ENCODE measurements around the gene SELENOO. TPM values are rescaled to one million over a fixed set of nuclear protein-coding genes. Genes with fewer than 3 reads are reported as not detected.

The SELENOO gene
- total RNA-seq, 2 experiments from 2014 or later: 30.0 to 35.6 TPM

GRCh38 chr22:50244420-50245213 lies 43.8 kb downstream of the SELENOO start, which contains the start of gene TUBGCP6:
Gene TUBGCP6, minus strand, starts transcription at chr22:50245023. Its CDS starts 564 bp downstream, at chr22:50244459.
- peaks cover 46% of the 10 kb centered on the region for H3K4me1 Mint-ChIP-seq
- CTCF ChIA-PET: interaction anchor here (0.8 to 3.8 kb wide), 16 partner anchors 8 to 330 kb away, joined by 3 to 22 read pairs (median 3); partner anchors contain the start of genes DENND6B and SCO2

GRCh38 chr22:50245214-50246072 lies 44.6 kb downstream of the SELENOO start:
- ATAC-seq: peak; percentile 4
- Mint-ChIP-seq H3K9me3 (ENCODE audit: low read depth) (no peaks in the 10 kb centered on the region), H3K4me3 (peak overlapping the region; percentile 90), H3K4me1 (peaks cover 53% of the 10 kb centered on the region), H3K27me3 (no peaks in the 10 kb centered on the region), H3K27ac (peak overlapping the region; percentile 99), H3K36me3 (peaks cover 10% of the 10 kb centered on the region)
- DNase-seq: no peak
- CTCF ChIA-PET: interaction anchor here (1.6 to 3.8 kb wide), 2 partner anchors 96 to 121 kb away, joined by 3 to 22 read pairs; no protein-coding TSS in a partner anchor

More at GRCh38 chr22:50244420-50245213, 43.8 kb downstream of the SELENOO start, which contains the start of gene TUBGCP6:
- ATAC-seq: peak; percentile 84
- Mint-ChIP-seq H3K4me3 (peak within 1 kb of the TSS; percentile 90), H3K36me3 (peaks cover 14% of the 10 kb centered on the region), H3K9me3 (ENCODE audit: low read depth) (no peaks in the 10 kb centered on the region), H3K27me3 (no peaks in the 10 kb centered on the region), H3K27ac (peak within 1 kb of the TSS; percentile 99)
- DNase-seq: peak; percentile 95

DNA sequence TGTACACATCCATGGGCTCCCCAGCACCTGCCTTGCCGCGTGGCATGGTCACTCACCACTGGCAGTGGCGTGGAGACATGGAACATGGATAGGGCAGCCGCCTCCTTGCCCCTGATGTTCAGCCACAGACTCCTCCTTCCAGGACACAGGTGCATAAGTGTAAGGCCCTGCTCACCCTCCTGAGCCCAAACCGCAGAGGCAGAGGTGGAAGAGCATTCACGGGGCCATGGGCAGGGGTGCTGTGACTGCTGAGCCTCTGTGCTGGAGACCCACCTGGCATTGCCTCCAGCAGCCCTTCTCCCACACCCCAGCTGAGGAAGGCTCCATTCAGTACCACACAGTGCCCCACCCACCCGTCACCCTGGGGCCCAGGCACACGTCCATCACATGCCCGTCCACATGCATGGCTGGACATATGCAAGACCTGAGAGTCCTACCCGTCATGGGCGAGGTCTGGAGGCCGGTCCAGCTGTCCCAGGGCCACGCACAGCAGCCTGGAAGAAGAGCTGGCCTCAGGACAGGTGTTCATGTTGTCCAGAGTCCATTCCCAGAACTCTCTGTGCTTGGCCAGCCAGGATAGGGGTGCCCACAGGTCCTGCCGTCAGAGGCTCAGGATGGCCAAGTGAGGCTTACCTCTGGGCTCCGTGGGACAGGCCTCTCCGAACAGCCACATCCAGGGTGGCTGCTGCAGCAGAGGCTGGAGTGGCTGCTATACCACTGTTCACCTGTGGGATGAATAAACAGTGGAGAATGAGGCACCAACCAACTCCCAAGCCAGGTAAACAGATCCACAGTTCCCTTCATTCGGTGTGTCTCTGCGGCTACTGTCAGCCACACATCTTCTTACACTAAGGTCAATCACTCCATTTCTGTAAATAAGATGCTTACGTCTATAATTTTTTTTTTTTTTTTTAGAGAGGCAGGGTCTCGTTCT lies 45.7 kb downstream of the SELENOO start:
- Mint-ChIP-seq H3K27me3 (no peaks in the 10 kb centered on the region), H3K36me3 (peaks cover 10% of the 10 kb centered on the region)
- no peak for ATAC-seq

DNA sequence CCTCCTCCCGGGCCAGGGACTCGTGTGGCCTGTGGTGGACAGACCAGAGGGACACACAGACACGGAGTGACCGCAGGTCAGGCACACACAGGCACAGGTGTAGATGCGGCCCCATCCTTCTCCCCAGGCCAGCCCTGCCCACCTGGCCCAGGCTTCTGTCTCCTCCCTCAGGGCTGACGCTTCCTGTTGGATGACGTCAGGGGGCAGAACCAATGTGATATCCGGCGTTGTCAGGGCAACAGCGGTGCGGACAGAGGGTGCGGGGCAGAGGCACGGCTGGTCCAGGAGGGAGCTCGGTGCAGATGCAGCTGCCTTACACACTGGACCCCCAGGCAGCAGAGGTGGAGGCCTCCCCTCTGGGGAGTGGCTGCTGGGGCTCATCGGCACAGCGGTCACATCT lies 46.9 kb downstream of the SELENOO start:
- Mint-ChIP-seq H3K36me3 (peaks cover 10% of the 10 kb centered on the region), H3K27ac (peak overlapping the region; percentile 71), H3K27me3 (no peaks in the 10 kb centered on the region), H3K4me3 (no peak overlapping the region), H3K9me3 (ENCODE audit: low read depth) (no peaks in the 10 kb centered on the region), H3K4me1 (peaks cover 37% of the 10 kb centered on the region)
- DNase-seq: peak; percentile 88
- CTCF ChIA-PET: interaction anchor here (1.2 to 1.6 kb wide), 2 partner anchors 8 to 278 kb away, joined by 3 read pairs; partner anchors contain the start of gene SCO2
- peak; percentile 11 for ATAC-seq

More for the DNA sequence above, 45.7 kb downstream of the SELENOO start:
- Mint-ChIP-seq H3K27ac (peak overlapping the region; percentile 67), H3K4me3 (peak overlapping the region; percentile 90), H3K4me1 (peaks cover 49% of the 10 kb centered on the region), H3K9me3 (ENCODE audit: low read depth) (no peaks in the 10 kb centered on the region)
- CTCF ChIA-PET: interaction anchor here (1.6 kb wide), 2 partner anchors 10 to 119 kb away, joined by 3 read pairs; no protein-coding TSS in a partner anchor
- DNase-seq: no peak

DNA sequence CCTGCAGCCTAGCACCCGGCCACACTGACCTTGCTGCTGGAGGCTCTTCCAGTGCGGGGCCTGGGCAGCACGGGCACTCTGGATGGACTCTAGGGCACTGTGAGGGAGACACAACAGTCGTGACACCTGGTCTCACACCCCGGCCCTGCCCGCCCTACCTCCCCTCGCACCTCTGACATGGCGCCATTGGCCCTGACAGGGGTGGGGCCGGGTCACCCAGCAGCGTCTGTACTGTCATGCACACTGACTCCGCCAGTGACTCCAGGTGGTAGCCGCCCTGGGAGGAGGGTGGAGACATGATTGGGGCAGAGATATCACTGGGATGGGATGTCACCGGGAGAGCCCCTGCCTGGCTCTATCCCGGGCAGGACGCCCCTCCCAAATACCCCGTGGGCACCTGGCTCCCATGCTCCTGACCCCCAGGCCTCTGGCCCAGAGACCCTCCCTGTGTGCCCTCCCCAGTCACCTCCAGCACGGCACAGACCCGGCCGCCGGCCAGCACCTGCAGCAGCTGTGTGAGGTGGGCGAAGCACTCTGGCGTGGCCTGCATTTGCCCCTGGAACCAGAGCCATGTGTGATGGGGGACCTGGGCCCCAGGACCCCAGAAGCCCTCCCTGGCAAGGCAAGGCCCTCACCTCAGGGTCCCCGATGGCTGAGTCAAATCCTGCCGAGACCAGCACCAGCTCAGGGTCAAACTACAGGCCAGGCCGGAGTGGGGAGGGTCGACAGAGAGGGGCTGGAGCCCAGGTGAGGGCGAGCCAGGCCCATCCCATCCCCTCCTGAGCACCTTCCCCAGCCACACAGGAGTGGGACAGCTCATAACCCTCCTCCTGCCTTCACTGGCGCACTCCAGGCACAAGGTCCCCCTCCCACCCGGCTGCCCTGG lies 47.6 kb downstream of the SELENOO start:
- H3K9me3 Mint-ChIP-seq (ENCODE audit: low read depth): no peaks in the 10 kb centered on the region
- H3K27ac Mint-ChIP-seq: peak overlapping the region; percentile 71
- H3K4me1 Mint-ChIP-seq: peaks cover 35% of the 10 kb centered on the region
- H3K27me3 Mint-ChIP-seq: no peaks in the 10 kb centered on the region
- no peak overlapping the region for H3K4me3 Mint-ChIP-seq
- ATAC-seq (no peak), DNase-seq (no peak)
- CTCF ChIA-PET: interaction anchor here (1.2 to 1.6 kb wide), 2 partner anchors 8 to 277 kb away, joined by 3 read pairs; partner anchors contain the start of gene SCO2
- H3K36me3 Mint-ChIP-seq: peaks cover 10% of the 10 kb centered on the region

DNA sequence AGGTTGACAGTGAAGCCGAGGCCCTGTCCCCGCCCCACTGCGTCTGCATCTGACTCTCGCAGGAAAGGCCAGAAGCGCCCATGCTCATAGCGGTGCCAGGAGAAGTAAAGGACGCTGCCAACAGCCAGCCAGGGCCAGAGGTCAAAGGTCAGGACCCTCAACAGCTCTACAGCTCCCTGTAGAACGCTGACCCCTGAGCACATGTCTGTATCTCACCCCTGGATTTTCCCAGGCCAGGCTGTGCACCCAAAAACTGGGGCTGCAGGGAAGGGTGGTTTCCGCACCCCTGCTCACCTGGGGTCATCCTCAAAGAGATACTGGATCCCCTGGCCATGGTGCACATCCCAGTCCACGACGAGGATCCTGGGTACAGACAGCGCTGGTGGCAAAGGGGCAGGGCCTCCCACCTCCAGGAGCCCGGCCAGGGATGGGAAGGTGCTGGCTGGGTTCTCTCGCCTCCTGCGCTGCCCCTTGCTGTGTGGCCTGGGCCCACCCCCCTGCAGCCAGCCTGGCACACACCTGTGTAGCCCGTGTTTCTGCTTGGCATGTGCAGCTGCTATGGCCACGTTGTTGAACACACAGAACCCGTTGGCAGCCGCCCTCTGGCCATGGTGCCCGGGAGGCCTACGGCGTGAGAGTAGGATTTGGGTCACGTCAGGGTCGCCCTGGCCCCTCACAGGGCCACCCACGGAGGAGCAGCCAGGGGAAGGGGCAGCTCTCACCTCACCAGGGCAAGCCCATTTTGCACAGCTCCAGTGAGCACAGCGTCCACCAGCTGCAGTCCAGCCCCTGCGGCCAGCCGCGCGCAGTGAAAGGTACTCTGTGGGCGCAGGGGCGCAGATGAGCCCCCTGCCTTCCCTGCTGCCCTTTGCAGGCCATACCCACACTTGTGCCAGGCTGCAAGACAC lies 48.8 kb downstream of the SELENOO start:
- Mint-ChIP-seq H3K36me3 (peaks cover 10% of the 10 kb centered on the region), H3K4me1 (peaks cover 30% of the 10 kb centered on the region), H3K27me3 (no peaks in the 10 kb centered on the region), H3K9me3 (ENCODE audit: low read depth) (no peaks in the 10 kb centered on the region), H3K27ac (peak overlapping the region; percentile 85), H3K4me3 (peak overlapping the region; percentile 84)
- no peak for ATAC-seq
- CTCF ChIA-PET: interaction anchor here (1.6 to 3.3 kb wide), 7 partner anchors 11 to 371 kb away, joined by 5 to 20 read pairs (median 13); partner anchors contain the start of genes DENND6B and SCO2
- no peak for DNase-seq

DNA sequence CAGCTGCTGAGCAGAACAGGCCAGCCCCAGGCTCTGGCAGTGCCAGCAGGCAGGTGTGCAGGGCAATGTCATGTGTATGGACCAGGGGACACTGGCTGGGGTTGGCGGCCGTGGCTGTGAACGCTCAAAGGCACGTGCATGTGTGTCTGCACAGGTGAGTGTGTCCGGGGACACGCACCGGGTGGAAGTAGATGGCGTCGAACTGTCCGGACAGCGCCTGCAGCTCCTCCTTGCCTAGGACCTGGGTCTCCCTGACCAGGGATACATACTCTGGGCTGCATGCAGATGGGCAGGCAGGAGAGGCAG lies 49.4 kb downstream of the SELENOO start:
- H3K36me3 Mint-ChIP-seq: peaks cover 7% of the 10 kb centered on the region
- peaks cover 27% of the 10 kb centered on the region for H3K4me1 Mint-ChIP-seq
- no peak for ATAC-seq
- no peak for DNase-seq
- peak overlapping the region; percentile 85 for H3K27ac Mint-ChIP-seq
- H3K9me3 Mint-ChIP-seq (ENCODE audit: low read depth): no peaks in the 10 kb centered on the region
- H3K27me3 Mint-ChIP-seq: no peaks in the 10 kb centered on the region
- peak overlapping the region; percentile 84 for H3K4me3 Mint-ChIP-seq
- CTCF ChIA-PET: interaction anchor here (1.3 to 3.7 kb wide), 13 partner anchors 9 to 371 kb away, joined by 4 to 42 read pairs (median 13); partner anchors contain the start of genes DENND6B, MAPK12 and SCO2

- peaks cover 27% of the 10 kb centered on the region for H3K4me1 Mint-ChIP-seq
- peak; percentile 88 for ATAC-seq
- peak within 1 kb of the TSS; percentile 84 for H3K4me3 Mint-ChIP-seq
- DNase-seq: peak; percentile 92
- peaks cover 7% of the 10 kb centered on the region for H3K36me3 Mint-ChIP-seq
- CTCF ChIA-PET: interaction anchor here (0.7 to 3.7 kb wide), 20 partner anchors 9 to 370 kb away, joined by 3 to 42 read pairs (median 6); partner anchors contain the start of genes DENND6B, MAPK12, SCO2 and SYCE3
- peak within 1 kb of the TSS; percentile 85 for H3K27ac Mint-ChIP-seq
- no peaks in the 10 kb centered on the region for H3K27me3 Mint-ChIP-seq
- no peaks in the 10 kb centered on the region for H3K9me3 Mint-ChIP-seq (ENCODE audit: low read depth)
These were observed 50.0 kb downstream of the SELENOO start, which contains the start of gene HDAC10 for GRCh38 chr22:50250555-50251476. Gene HDAC10, minus strand, starts transcription at chr22:50251265. Its CDS starts 233 bp downstream, at chr22:50251032.

GRCh38 chr22:50251477-50252081 lies 50.8 kb downstream of the SELENOO start:
- Mint-ChIP-seq H3K36me3 (peaks cover 7% of the 10 kb centered on the region), H3K27ac (no peak overlapping the region), H3K4me1 (peaks cover 20% of the 10 kb centered on the region), H3K9me3 (ENCODE audit: low read depth) (no peaks in the 10 kb centered on the region), H3K27me3 (no peaks in the 10 kb centered on the region), H3K4me3 (no peak overlapping the region)
- DNase-seq (peak; percentile 43), ATAC-seq (no peak)
- CTCF ChIA-PET: interaction anchor here (0.7 to 3.7 kb wide), 20 partner anchors 10 to 369 kb away, joined by 3 to 42 read pairs (median 6); partner anchors contain the start of genes DENND6B, MAPK12, SCO2 and SYCE3

All from activated CD8-positive, alpha-beta memory T cell treated with anti-CD3 and anti-CD28 coated beads, Interleukin-2, amount 10 ng/mL, durations not matched to agents 7 days and 5 days (primary cell).